Stimulated activated effector memory CD8-positive, alpha-beta T cell treated with anti-CD3 and anti-CD28 coated beads, Interleukin-12 subunit alpha, Interleukin-12 subunit beta, amount 100 ng/mL, for 72 hours (primary cell): ENCODE results near the gene EMX2.
A peak's percentile ranks its signal among the peaks of the same experiment; 100 is the strongest.

Experiments
- ATAC-seq: fragments of 150-1000 bp; cut with Tn5 transposase; 2 replicates; pipeline ENCODE4 v1.10.0; 2021
- DNase-seq, 2 donors: peaks; one replicate each; pipeline ENCODE4 v3.0.0; 2021 to 2022; ENCODE audit warnings: low spot score in 2 of 2
- H3K27ac Mint-ChIP-seq: one replicate; pipeline ENCODE4 v1.8.0; 2022; ENCODE audit warnings: mild to moderate bottlenecking, mixed read lengths
- H3K36me3 Mint-ChIP-seq: one replicate; pipeline ENCODE4 v1.8.0; 2022; ENCODE audit warnings: mild to moderate bottlenecking, mixed read lengths
- H3K4me1 Mint-ChIP-seq: one replicate; pipeline ENCODE4 v1.8.0; 2022; ENCODE audit warnings: mixed read lengths
- H3K4me3 Mint-ChIP-seq: one replicate; pipeline ENCODE4 v1.8.0; 2022; ENCODE audit warnings: mild to moderate bottlenecking, mixed read lengths
- H3K9me3 Mint-ChIP-seq: one replicate; pipeline ENCODE4 v1.8.0; 2022; ENCODE audit warnings: mixed read lengths

Gene EMX2

GRCh38 chr10:117516681-117517080 lies 25.9 kb upstream of the EMX2 start:
- Mint-ChIP-seq H3K4me3 (no peak overlapping the region), H3K9me3 (no peaks in the 10 kb centered on the region), H3K4me1 (no peaks in the 10 kb centered on the region), H3K27ac (no peak overlapping the region), H3K36me3 (no peaks in the 10 kb centered on the region)
- ATAC-seq (no peak), DNase-seq (no peak)

DNA sequence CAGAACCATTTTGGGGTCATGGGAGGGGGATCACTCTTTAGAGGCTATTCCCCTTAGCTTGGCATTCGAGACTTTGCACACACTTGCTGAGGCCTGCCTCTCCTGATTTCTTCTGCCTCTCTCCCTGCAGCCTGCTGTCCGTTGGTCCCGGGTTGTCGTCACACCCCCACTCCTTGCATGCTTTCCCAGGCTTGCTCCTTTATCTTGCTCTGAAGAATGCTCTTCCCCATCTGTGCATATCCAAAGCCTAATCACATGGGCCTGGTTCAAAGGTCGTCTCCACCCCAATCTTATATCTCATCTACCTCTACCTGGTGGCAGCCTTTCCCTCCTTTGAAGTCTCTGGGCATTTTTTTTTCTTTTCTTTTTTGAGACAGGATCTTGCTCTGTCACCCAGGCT lies 24.3 kb upstream of the EMX2 start:
- Mint-ChIP-seq H3K4me3 (no peak overlapping the region), H3K36me3 (no peaks in the 10 kb centered on the region), H3K4me1 (no peaks in the 10 kb centered on the region), H3K27ac (no peak overlapping the region), H3K9me3 (no peaks in the 10 kb centered on the region)
- ATAC-seq (no peak), DNase-seq (no peak)

DNA sequence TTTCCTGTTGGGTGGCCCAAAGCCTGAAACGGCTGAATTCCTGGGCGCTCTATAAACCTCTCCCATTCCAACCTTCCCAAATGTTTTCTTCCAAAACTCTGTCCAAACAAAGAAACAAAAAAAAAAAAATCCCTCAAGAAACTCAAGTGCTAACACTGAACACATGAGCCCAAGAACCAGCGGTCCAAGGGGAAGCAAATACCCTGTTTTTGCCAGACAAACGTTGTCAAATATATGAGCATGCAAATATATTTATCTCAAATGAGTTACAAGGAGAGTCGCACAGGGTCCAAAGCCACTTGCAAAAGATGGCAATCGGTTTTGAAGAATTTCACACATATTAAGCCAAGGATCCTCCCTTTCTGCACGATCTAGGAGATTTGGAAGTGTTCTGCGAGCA lies 23.3 kb upstream of the EMX2 start:
- H3K9me3 Mint-ChIP-seq, result no peaks in the 10 kb centered on the region
- no peaks in the 10 kb centered on the region for H3K36me3 Mint-ChIP-seq
- H3K27ac Mint-ChIP-seq, result no peak overlapping the region
- H3K4me3 Mint-ChIP-seq, result no peak overlapping the region
- DNase-seq (no peak), ATAC-seq (no peak)
- H3K4me1 Mint-ChIP-seq, result no peaks in the 10 kb centered on the region

GRCh38 chr10:117519879-117520278 lies 22.7 kb upstream of the EMX2 start:
- H3K36me3 Mint-ChIP-seq, result no peaks in the 10 kb centered on the region
- no peaks in the 10 kb centered on the region for H3K4me1 Mint-ChIP-seq
- H3K9me3 Mint-ChIP-seq, result no peaks in the 10 kb centered on the region
- no peak for DNase-seq
- no peak for ATAC-seq
- H3K27ac Mint-ChIP-seq, result no peak overlapping the region
- H3K4me3 Mint-ChIP-seq, result no peak overlapping the region

- no peak overlapping the region for H3K4me3 Mint-ChIP-seq
- DNase-seq (no peak), ATAC-seq (no peak)
- H3K27ac Mint-ChIP-seq, result no peak overlapping the region
- no peaks in the 10 kb centered on the region for H3K4me1 Mint-ChIP-seq
- H3K36me3 Mint-ChIP-seq, result no peaks in the 10 kb centered on the region
- no peaks in the 10 kb centered on the region for H3K9me3 Mint-ChIP-seq
Measured at GRCh38 chr10:117530791-117531190, 11.8 kb upstream of the EMX2 start.

GRCh38 chr10:117531371-117532002 lies 11.1 kb upstream of the EMX2 start:
- no peaks in the 10 kb centered on the region for H3K4me1 Mint-ChIP-seq
- no peak overlapping the region for H3K4me3 Mint-ChIP-seq
- ATAC-seq (no peak), DNase-seq (no peak)
- no peak overlapping the region for H3K27ac Mint-ChIP-seq
- H3K9me3 Mint-ChIP-seq, result no peaks in the 10 kb centered on the region
- no peaks in the 10 kb centered on the region for H3K36me3 Mint-ChIP-seq

DNA sequence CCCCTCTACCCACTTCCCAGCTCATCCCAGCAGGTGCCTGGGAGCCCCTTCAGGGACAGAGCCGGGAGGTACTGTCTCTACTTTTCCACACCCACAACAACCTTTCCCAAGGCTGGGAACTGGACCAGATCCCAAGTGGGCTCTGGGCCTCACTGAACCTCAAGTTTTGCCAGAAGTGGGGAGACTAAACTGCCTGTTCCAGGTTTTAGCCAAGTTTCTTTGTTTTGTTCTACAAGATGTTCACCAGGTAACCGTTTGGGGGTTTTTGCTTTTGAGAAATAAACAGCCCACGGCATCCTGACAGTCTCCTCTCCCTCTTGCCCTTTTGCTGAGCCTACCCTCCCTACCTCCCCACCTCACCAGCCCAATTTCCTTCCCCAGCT lies 10.6 kb upstream of the EMX2 start:
- Mint-ChIP-seq H3K36me3 (no peaks in the 10 kb centered on the region), H3K4me1 (no peaks in the 10 kb centered on the region), H3K27ac (no peak overlapping the region), H3K9me3 (no peaks in the 10 kb centered on the region), H3K4me3 (no peak overlapping the region)
- ATAC-seq (no peak), DNase-seq (no peak)

- ATAC-seq (no peak), DNase-seq (no peak)
- H3K4me1 Mint-ChIP-seq, result no peaks in the 10 kb centered on the region
- no peaks in the 10 kb centered on the region for H3K9me3 Mint-ChIP-seq
- H3K36me3 Mint-ChIP-seq, result no peaks in the 10 kb centered on the region
- H3K27ac Mint-ChIP-seq, result no peak overlapping the region
- H3K4me3 Mint-ChIP-seq, result no peak overlapping the region
Measured at GRCh38 chr10:117532451-117533107, 10.0 kb upstream of the EMX2 start.

DNA sequence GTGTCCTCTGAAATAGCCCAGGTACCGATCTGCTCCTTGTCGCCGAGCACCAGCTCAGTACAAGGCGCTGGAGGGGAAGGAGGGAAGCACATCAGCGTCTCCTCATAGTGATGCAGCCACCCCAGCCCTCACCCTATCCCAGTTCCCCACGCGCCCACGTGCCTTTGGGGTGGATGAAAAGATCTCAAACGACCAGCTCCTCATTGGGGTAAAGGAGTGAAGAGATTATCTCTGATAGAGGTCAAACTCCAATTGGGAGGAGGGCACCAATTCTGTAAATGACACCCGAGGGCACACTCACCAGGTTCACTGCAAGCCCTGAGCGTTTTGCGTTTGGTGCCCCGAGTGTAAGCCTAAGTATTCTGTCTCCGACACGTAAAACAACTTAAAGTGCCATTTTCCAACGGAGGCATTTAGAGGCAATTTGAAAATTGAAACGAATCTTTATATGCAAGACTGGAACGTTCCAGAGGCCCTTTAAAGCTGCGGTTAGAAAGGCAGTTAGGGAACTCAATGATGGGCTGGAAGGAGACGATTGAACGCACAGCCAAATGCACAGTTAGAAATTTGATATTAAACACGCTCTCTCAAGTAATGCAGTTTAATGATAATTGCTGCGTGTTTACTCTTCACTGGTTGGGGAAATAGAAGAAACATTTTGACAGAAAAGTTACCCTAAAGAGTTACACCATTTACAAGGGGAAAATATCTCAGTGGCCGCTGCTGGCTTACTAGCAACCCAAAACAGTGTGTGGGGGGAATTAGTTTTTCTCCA lies 8.9 kb upstream of the EMX2 start:
- Mint-ChIP-seq H3K4me3 (no peak overlapping the region), H3K27ac (no peak overlapping the region), H3K4me1 (no peaks in the 10 kb centered on the region), H3K9me3 (no peaks in the 10 kb centered on the region), H3K36me3 (no peaks in the 10 kb centered on the region)
- DNase-seq, result no peak
- ATAC-seq, result no peak

- Mint-ChIP-seq H3K4me3 (no peak overlapping the region), H3K36me3 (no peaks in the 10 kb centered on the region), H3K27ac (no peak overlapping the region), H3K4me1 (no peaks in the 10 kb centered on the region), H3K9me3 (no peaks in the 10 kb centered on the region)
- ATAC-seq (no peak), DNase-seq (no peak)
Measured at GRCh38 chr10:117534321-117535297, 7.9 kb upstream of the EMX2 start.

DNA sequence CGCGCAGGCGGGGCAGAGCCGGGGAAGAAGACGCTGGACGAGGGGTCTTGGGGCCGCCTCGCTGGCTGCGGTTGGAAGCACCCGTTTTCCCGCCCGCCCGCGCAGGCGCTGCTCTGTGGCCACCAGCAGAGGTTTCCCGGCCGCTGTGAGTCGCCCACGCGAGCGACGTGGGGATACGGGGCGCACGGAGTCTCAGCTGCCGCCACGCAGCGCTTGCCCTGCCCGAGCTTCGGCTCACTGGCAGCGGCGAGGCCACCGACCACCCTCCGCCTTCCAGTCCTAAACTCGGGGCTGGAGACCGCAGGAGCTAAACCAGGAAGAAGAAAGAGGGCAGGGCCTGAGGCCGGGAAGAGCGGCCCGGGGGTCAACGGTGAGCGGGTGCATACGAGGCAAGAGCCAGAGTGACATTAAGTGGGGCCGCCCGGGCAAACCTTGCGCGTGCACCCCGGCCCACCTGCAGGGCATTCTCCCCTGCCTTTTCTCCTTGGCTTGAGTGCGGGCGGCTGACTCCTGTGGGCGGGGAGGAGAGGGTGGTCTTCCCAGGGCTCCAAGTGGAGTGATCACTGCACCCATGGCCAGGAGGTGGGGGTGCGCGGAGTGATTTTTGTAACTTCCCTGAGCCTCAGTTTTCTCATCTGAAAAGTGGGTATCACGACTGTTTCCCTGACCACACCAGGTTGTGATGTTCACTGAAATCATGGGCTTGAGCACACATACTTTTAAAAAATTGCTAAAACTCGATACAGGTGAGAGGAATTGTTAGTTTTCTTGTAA lies 7.1 kb upstream of the EMX2 start:
- no peak for ATAC-seq
- Mint-ChIP-seq H3K36me3 (no peaks in the 10 kb centered on the region), H3K9me3 (no peaks in the 10 kb centered on the region), H3K4me1 (no peaks in the 10 kb centered on the region), H3K27ac (no peak overlapping the region), H3K4me3 (no peak overlapping the region)
- no peak for DNase-seq

GRCh38 chr10:117536072-117536865 lies 6.3 kb upstream of the EMX2 start:
- ATAC-seq (no peak), DNase-seq (no peak)
- Mint-ChIP-seq H3K4me3 (no peak overlapping the region), H3K27ac (no peak overlapping the region), H3K36me3 (no peaks in the 10 kb centered on the region), H3K4me1 (no peaks in the 10 kb centered on the region), H3K9me3 (no peaks in the 10 kb centered on the region)

DNA sequence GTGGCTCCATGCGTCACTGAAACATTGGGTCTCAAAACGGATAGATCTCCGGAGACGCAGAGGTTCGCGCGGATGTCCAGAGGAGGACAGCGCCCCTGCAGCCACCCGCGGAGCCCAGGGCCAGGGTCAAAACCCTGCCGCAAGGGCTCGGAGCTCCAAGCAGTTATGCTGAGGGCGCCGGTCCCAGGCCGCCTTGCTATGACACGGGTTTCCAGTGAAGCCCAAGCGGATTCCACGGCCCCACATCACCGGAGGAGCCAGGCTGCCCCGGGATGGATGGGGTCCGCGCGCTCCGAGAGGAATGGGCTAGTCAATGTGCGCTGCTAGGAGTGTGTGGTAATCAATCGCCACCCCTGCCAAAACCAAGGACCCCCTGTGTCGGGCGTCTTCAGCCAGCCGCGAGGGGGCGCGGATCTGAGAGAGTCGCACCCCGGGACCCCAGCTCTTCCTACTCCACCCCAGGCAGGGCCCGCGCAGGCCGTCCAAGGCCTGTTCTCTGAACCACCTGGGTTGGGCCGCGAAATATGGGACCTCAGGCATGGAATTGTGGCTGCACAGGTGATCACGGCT lies 5.6 kb upstream of the EMX2 start:
- no peak overlapping the region for H3K27ac Mint-ChIP-seq
- no peak overlapping the region for H3K4me3 Mint-ChIP-seq
- H3K9me3 Mint-ChIP-seq, result no peaks in the 10 kb centered on the region
- peaks cover 6% of the 10 kb centered on the region for H3K4me1 Mint-ChIP-seq
- no peak for DNase-seq
- ATAC-seq, result no peak
- H3K36me3 Mint-ChIP-seq, result no peaks in the 10 kb centered on the region

- ATAC-seq, result peak; percentile 33
- H3K9me3 Mint-ChIP-seq, result no peaks in the 10 kb centered on the region
- H3K4me1 Mint-ChIP-seq, result peaks cover 6% of the 10 kb centered on the region
- no peak overlapping the region for H3K27ac Mint-ChIP-seq
- no peak for DNase-seq
- no peak overlapping the region for H3K4me3 Mint-ChIP-seq
- no peaks in the 10 kb centered on the region for H3K36me3 Mint-ChIP-seq
Measured at GRCh38 chr10:117537436-117537903, 5.1 kb upstream of the EMX2 start.
